ENCODE results near the gene POMGNT1.
"Not testable (repeated sequence)": the region's sequence is repeated elsewhere in the genome, so short reads cannot be mapped to it uniquely, and the experiment has no call there.

DNA sequence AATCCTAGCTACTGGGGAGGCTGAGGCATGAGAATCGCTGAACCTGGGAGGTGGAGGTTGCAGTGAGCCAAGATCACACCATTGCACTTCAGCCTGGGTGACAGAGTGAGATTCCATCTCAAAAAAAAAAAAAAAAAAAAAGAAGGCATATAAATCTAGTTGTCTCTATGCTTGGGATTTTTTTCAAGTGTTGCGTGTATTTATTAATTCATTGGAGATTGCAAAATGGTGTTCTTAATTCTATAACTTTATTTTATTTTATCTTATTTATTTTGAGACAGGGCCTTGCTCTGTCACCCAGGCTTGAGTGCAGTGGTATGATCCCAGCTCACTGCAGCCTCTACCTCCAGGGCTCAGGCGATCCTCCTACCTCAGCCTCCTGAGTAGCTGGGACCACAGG is 33.0 kb upstream of the POMGNT1 start:
- TF ChIP-seq SPI1 (IDR thresholded peaks at IDR 0.05; ENCODE audit: low read depth, low read length); POLR2A (IDR thresholded peaks at IDR 0.05; ENCODE audit: low read depth, low read length); POLR2AphosphoS5 (IDR thresholded peaks at IDR 0.05; ENCODE audit: low read depth, low read length); TAF1 (IDR thresholded peaks at IDR 0.05; ENCODE audit: low read depth, low read length); PAX5 (IDR thresholded peaks at IDR 0.05; ENCODE audit: insufficient read depth, low read length, severe bottlenecking): not testable (repeated sequence)
